ENCODE data around the gene GNG4.

GNG4 gene

GRCh38 chr1:235533476-235534168 lies 116.0 kb downstream of the GNG4 start:
- no peak for DNase-seq (ENCODE audit: low read depth in 3 of 3)

- no peak for DNase-seq (ENCODE audit: low read depth in 3 of 3)
Measured at GRCh38 chr1:235532360-235532759, 117.2 kb downstream of the GNG4 start.

- DNase-seq (ENCODE audit: low read depth in 3 of 3) = no peak
Measured at GRCh38 chr1:235527196-235527814, 122.3 kb downstream of the GNG4 start.

- no peak for DNase-seq (ENCODE audit: low read depth in 3 of 3)
Measured at GRCh38 chr1:235525314-235525713, 124.3 kb downstream of the GNG4 start.

GRCh38 chr1:235516862-235517446 lies 132.6 kb downstream of the GNG4 start:
- DNase-seq (ENCODE audit: low read depth in 3 of 3) = no peak

GRCh38 chr1:235515844-235516512 lies 133.6 kb downstream of the GNG4 start:
- no peak for DNase-seq (ENCODE audit: low read depth in 3 of 3)

- DNase-seq (ENCODE audit: low read depth in 3 of 3) = peak in 2 of 3 experiments; percentile 16 to 45
Measured at GRCh38 chr1:235513495-235514366, 135.9 kb downstream of the GNG4 start.

GRCh38 chr1:235511470-235512240 lies 137.9 kb downstream of the GNG4 start:
- no peak for DNase-seq (ENCODE audit: low read depth in 3 of 3)

- DNase-seq (ENCODE audit: low read depth in 3 of 3) = no peak
Measured at GRCh38 chr1:235510823-235511222, 138.8 kb downstream of the GNG4 start.

- DNase-seq (ENCODE audit: low read depth in 3 of 3) = no peak
Measured at GRCh38 chr1:235507623-235508022, 142.0 kb downstream of the GNG4 start.

GRCh38 chr1:235504494-235505222 lies 144.9 kb downstream of the GNG4 start:
- DNase-seq (ENCODE audit: low read depth in 3 of 3) = peak; percentile 97 to 99 (median 99)

GRCh38 chr1:235504122-235504493 lies 145.5 kb downstream of the GNG4 start, which contains the start of gene B3GALNT2:
TSS of gene B3GALNT2 (minus strand) at chr1:235504452. CDS start at chr1:235504252, 200 bp downstream.
- no peak for DNase-seq (ENCODE audit: low read depth in 3 of 3)

GRCh38 chr1:235503403-235504121 lies 146.0 kb downstream of the GNG4 start:
- peak in 1 of 3 experiments; percentile 25 for DNase-seq (ENCODE audit: low read depth in 3 of 3)

- DNase-seq (ENCODE audit: low read depth in 3 of 3) = no peak
Measured at GRCh38 chr1:235502601-235503402, 146.8 kb downstream of the GNG4 start.

GRCh38 chr1:235500971-235501540 lies 148.5 kb downstream of the GNG4 start:
- no peak for DNase-seq (ENCODE audit: low read depth in 3 of 3)

All from stimulated activated CD4-positive, alpha-beta T cell treated with anti-CD3 and anti-CD28 coated beads, TNF-alpha, amount 100 ng/mL, for 24 hours (primary cell).